Peyer's patch (tissue), 4 donors: Measurements from ENCODE around the gene ATP6V0C.

ENCODE experiments used
- POLR2A ChIP-seq, 2 donors: fragments of 450-650 bp; IDR thresholded peaks; one replicate each; pipeline ENCODE4 v1.5.1; 2017; ENCODE audit warnings: antibody characterized with exemption in 2 of 2, mild to moderate bottlenecking in 2 of 2, moderate library complexity in 2 of 2
- TF ChIP-seq, protein P1 (sequence below), 6 experiments: fragments of 450-650 bp in 4 of 6; fragments of 200-600 bp in 2 of 6; sonication (generic) in 1 of 6; IDR thresholded peaks; one replicate each; pipeline ENCODE4 v1.5.1; 2017 to 2019; ENCODE audit warnings: antibody characterized with exemption in 6 of 6, mild to moderate bottlenecking in 3 of 6, moderate library complexity in 1 of 6

DNA sequence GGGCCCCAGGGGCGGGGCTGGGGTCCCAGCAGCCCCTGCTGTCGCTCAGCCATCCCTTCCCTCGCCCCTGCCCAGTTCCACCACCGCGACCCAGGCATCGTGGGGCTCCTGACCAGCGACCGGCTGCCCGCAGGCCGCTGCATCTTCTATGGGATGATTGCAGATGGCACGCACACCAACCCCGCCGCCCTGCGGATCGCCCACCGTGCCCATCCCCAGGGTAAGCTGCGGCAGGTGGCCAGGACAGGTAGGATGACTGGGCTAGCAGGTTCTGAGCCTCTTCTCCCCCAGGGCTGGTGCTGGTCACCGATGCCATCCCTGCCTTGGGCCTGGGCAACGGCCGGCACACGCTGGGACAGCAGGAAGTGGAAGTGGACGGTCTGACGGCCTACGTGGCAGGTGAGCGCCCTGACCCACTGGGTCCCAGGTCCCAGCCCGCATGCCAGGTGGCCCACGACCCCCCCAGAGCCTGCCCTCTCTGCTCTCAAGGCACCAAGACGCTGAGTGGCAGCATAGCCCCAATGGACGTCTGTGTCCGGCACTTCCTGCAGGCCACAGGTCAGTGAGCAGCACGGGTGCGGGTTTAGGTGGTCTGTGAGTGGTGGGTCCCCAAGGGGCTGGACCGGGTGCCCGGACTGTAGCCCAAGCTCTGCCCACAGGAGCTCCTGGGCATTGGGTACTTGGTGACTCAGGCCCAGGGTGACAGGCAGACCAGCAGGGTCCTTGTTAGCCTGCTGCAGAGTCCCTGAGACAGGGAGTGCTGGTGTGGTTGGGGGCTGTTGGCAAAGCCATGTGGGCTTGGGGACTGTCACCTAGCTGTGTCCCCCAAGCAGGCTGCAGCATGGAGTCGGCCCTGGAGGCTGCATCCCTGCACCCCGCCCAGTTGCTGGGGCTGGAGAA, 14.7 kb downstream of the ATP6V0C start:
- no peak for TF ChIP-seq POLR2A (IDR thresholded peaks at IDR 0.05)
- TF ChIP-seq, protein P1, sequence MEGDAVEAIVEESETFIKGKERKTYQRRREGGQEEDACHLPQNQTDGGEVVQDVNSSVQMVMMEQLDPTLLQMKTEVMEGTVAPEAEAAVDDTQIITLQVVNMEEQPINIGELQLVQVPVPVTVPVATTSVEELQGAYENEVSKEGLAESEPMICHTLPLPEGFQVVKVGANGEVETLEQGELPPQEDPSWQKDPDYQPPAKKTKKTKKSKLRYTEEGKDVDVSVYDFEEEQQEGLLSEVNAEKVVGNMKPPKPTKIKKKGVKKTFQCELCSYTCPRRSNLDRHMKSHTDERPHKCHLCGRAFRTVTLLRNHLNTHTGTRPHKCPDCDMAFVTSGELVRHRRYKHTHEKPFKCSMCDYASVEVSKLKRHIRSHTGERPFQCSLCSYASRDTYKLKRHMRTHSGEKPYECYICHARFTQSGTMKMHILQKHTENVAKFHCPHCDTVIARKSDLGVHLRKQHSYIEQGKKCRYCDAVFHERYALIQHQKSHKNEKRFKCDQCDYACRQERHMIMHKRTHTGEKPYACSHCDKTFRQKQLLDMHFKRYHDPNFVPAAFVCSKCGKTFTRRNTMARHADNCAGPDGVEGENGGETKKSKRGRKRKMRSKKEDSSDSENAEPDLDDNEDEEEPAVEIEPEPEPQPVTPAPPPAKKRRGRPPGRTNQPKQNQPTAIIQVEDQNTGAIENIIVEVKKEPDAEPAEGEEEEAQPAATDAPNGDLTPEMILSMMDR (IDR thresholded peaks at IDR 0.05): no peak
